Measurements from ENCODE around the gene ATRN. TPM values are rescaled to one million over a fixed set of nuclear protein-coding genes. Genes with fewer than 3 reads are reported as not detected.

Gene ATRN
- total and polyA plus RNA-seq, 2 donors (not counting 3 experiments of a cell fraction or from before 2014, with no cell fraction given), result 32.3 to 33.1 TPM

GRCh38 chr20:3447321-3447720, 23.5 kb upstream of the ATRN start:
- intact Hi-C loops (cut with micrococcal nuclease), result no loop called here
- no peak for FAIRE-seq
- Histone ChIP-seq H3K27me3 (ENCODE audit: control insufficient read depth in 2 of 2, insufficient read depth in 2 of 2, low read length in 2 of 2) (peaks cover 13 to 16% of the 10 kb centered on the region in 2 experiments), H3K36me3 (ENCODE audit: control insufficient read depth in 2 of 2, extremely low read depth in 1 of 2, insufficient read depth in 2 of 2, low read length in 2 of 2) (no peaks in the 10 kb centered on the region), H2AFZ (ENCODE audit: low read depth, low read length) (no peak overlapping the region), H3K9me1 (replicated peaks; ENCODE audit: control insufficient read depth, extremely low read depth, insufficient read depth, low read length) (no peaks in the 10 kb centered on the region), H3K4me3 (replicated peaks in 1 of 3; ENCODE audit: insufficient read depth in 1 of 3, low read depth in 1 of 3, low read length in 3 of 3) (no peak overlapping the region), H3K9ac (replicated peaks; ENCODE audit: extremely low read depth, insufficient read depth, low read length) (no peak overlapping the region), H3K79me2 (ENCODE audit: control insufficient read depth, insufficient read depth, low read length) (no peaks in the 10 kb centered on the region), H4K20me1 (replicated peaks; ENCODE audit: control insufficient read depth, extremely low read depth, insufficient read depth, low read length) (no peaks in the 10 kb centered on the region), H3K27ac (ENCODE audit: insufficient read depth, low read depth, low read length) (no peak overlapping the region), H3K4me2 (ENCODE audit: insufficient read depth, low read length) (no peak overlapping the region), H3K4me1 (ENCODE audit: control insufficient read depth, extremely low read depth, insufficient read depth, low read length) (no peaks in the 10 kb centered on the region), H3K9me3 (replicated peaks; ENCODE audit: control insufficient read depth, insufficient read depth, low read length) (no peaks in the 10 kb centered on the region)
- TF ChIP-seq FOS (IDR thresholded peaks at IDR 0.05; ENCODE audit: borderline replicate concordance, insufficient read depth, low read length) (no peak), MYC (IDR thresholded peaks at IDR 0.05; ENCODE audit: low read depth, low read length) (no peak), GATA2 (IDR thresholded peaks at IDR 0.05; ENCODE audit: insufficient read depth, insufficient read length, low read depth, low read length) (no peak), POLR2A (IDR thresholded peaks at IDR 0.05; ENCODE audit: low read depth, low read length) (no peak), POLR2AphosphoS5 (IDR thresholded peaks at IDR 0.05; ENCODE audit: insufficient read depth, low read depth, low read length) (no peak), CTCF (IDR thresholded peaks at IDR 0.05; ENCODE audit: extremely low read depth in 1 of 2, insufficient read depth in 1 of 2, low read depth in 1 of 2, low read length in 2 of 2) (no peak), EZH2 (IDR thresholded peaks at IDR 0.05; ENCODE audit: borderline replicate concordance, low read depth, low read length, severe bottlenecking) (no peak), JUN (IDR thresholded peaks at IDR 0.05; ENCODE audit: borderline replicate concordance, insufficient read depth, insufficient read length, low read depth) (no peak), MAX (IDR thresholded peaks at IDR 0.05; ENCODE audit: insufficient read depth, insufficient read length) (no peak)
- no peak for DNase-seq (ENCODE audit: low read depth, low spot score)
- no TSS peak for BruUV-seq (replicated peaks)
- CTCF ChIA-PET, result no interaction called here
- POLR2A ChIA-PET, result no interaction called here
- dilution Hi-C loops (cut with MboI; ENCODE audit: extremely low pct_ligation_motif_present, low sequenced_read_pairs), result no loop called here
